Smooth muscle cell (in vitro differentiated cells): Measurements from ENCODE around the gene ZSCAN21. TPM values are rescaled to one million over a fixed set of nuclear protein-coding genes. Genes with fewer than 3 reads are reported as not detected.
A peak's percentile ranks its signal among the peaks of the same experiment; 100 is the strongest.

Source experiments
- DNase-seq: peaks from one replicate; lab custom pipeline; 2025; ENCODE audit not compliant: unreplicated experiment; lab: John Stamatoyannopoulos, UW
- H2AFZ ChIP-seq: fragments of 200-600 bp; sonication (generic); 2 replicates; pipeline ENCODE4 v1.6.0; 2016; ENCODE audit warnings: antibody characterized with exemption, low read depth, mild to moderate bottlenecking
- H3F3A ChIP-seq: fragments of 200-600 bp; sonication (generic); 2 replicates; pipeline ENCODE4 v1.6.0; 2017; ENCODE audit warnings: antibody characterized with exemption, low read depth
- H3K27ac ChIP-seq: fragments of 200-600 bp; sonication (generic); 2 replicates; pipeline ENCODE4 v1.5.1; 2016; ENCODE audit warnings: low read depth, mild to moderate bottlenecking
- H3K27me3 ChIP-seq: fragments of 200-600 bp; sonication (generic); 2 replicates; pipeline ENCODE4 v1.6.1; 2016; ENCODE audit warnings: low read depth, mild to moderate bottlenecking
- H3K36me3 ChIP-seq: fragments of 200-600 bp; sonication (generic); 2 replicates; pipeline ENCODE4 v1.5.1; 2016; ENCODE audit warnings: low read depth
- H3K4me1 ChIP-seq: fragments of 200-600 bp; sonication (generic); 2 replicates; pipeline ENCODE4 v1.5.1; 2016; ENCODE audit warnings: low read depth
- H3K4me2 ChIP-seq: fragments of 200-600 bp; sonication (generic); 2 replicates; pipeline ENCODE4 v1.6.0; 2016; ENCODE audit warnings: mild to moderate bottlenecking
- H3K4me3 ChIP-seq: fragments of 200-600 bp; sonication (generic); 2 replicates; pipeline ENCODE4 v1.5.1; 2016; ENCODE audit warnings: mild to moderate bottlenecking
- H3K79me2 ChIP-seq: fragments of 200-600 bp; sonication (generic); 2 replicates; pipeline ENCODE4 v1.6.0; 2016; ENCODE audit warnings: low read depth, mild to moderate bottlenecking
- H3K9ac ChIP-seq: fragments of 200-600 bp; sonication (generic); 2 replicates; pipeline ENCODE4 v1.6.0; 2016; ENCODE audit warnings: low read depth
- H3K9me3 ChIP-seq: fragments of 200-600 bp; sonication (generic); replicated peaks from 2 replicates; pipeline ENCODE4 v1.5.1; 2016; ENCODE audit warnings: low read depth
- H4K20me1 ChIP-seq: fragments of 200-600 bp; sonication (generic); 2 replicates; pipeline ENCODE4 v1.6.0; 2016; ENCODE audit warnings: low read depth
- WGBS: methylation state at CpG from one replicate; pipeline ENCODE4 v1.1.7; 2016; ENCODE audit warnings: low lambda C conversion rate; 5-methylcytosine and 5-hydroxymethylcytosine counted together
- polyA plus RNA-seq: library from polyadenylated mRNA; unstranded; fragments of >200 nt; fragmentation: Nextera tagmentation; extraction: Ambion mirVana; gene quantifications from 2 replicates; pipeline ENCODE4 v1.2.1, GENCODE V29; 2016
- total RNA-seq: library from RNA; depleted of rRNA; stranded (reverse); fragments of >200 nt; gene quantifications from 2 replicates; pipeline ENCODE4 v1.2.3, GENCODE V29; 2014
- TF ChIP-seq, protein P1 (sequence below): fragments of 200-600 bp; sonication (generic); IDR thresholded peaks from 2 replicates; pipeline ENCODE4 v1.5.1; 2017; ENCODE audit warnings: borderline replicate concordance, mild to moderate bottlenecking, antibody characterized with exemption; ENCODE audit not compliant: insufficient read depth, poor library complexity, severe bottlenecking

Gene ZSCAN21
- total and polyA plus RNA-seq, 2 experiments from 2014 or later: 11.3 to 15.3 TPM

DNA sequence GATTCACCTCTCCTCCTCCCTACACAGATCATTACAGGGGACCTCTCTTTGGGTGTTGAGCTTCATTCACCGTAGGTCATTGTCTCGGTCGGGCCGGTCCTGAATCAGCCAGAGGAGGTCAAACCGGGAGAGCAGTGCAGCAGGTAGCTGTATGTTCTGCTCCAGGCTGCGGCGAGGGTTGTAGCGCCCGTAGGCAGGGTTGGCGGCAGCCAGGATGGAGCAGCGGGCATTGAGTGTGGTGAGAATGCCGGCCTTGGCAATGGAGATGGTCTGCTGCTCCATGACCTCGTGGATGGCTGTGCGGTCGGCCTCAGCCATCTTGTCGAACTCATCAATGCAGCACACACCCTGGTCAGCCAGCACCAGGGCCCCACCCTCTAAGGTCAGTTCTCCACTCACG lies 46.1 kb downstream of the ZSCAN21 start:
- 95% methylated on average over 13 of the region's 17 CpGs for WGBS
- peaks cover 25% of the 10 kb centered on the region for H3K79me2 ChIP-seq
- TF ChIP-seq, protein P1, sequence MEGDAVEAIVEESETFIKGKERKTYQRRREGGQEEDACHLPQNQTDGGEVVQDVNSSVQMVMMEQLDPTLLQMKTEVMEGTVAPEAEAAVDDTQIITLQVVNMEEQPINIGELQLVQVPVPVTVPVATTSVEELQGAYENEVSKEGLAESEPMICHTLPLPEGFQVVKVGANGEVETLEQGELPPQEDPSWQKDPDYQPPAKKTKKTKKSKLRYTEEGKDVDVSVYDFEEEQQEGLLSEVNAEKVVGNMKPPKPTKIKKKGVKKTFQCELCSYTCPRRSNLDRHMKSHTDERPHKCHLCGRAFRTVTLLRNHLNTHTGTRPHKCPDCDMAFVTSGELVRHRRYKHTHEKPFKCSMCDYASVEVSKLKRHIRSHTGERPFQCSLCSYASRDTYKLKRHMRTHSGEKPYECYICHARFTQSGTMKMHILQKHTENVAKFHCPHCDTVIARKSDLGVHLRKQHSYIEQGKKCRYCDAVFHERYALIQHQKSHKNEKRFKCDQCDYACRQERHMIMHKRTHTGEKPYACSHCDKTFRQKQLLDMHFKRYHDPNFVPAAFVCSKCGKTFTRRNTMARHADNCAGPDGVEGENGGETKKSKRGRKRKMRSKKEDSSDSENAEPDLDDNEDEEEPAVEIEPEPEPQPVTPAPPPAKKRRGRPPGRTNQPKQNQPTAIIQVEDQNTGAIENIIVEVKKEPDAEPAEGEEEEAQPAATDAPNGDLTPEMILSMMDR: no peak
- H3K36me3 ChIP-seq: peaks cover 19% of the 10 kb centered on the region
- H3F3A ChIP-seq: peaks cover 26% of the 10 kb centered on the region
- H3K9ac ChIP-seq: no peak overlapping the region
- no peak overlapping the region for H3K4me2 ChIP-seq
- DNase-seq: no peak
- no peaks in the 10 kb centered on the region for H3K27me3 ChIP-seq
- no peaks in the 10 kb centered on the region for H3K9me3 ChIP-seq
- no peak overlapping the region for H2AFZ ChIP-seq
- H4K20me1 ChIP-seq: peaks cover 9% of the 10 kb centered on the region
- H3K4me3 ChIP-seq: no peak overlapping the region
- no peak overlapping the region for H3K27ac ChIP-seq
- peaks cover 15% of the 10 kb centered on the region for H3K4me1 ChIP-seq

DNA sequence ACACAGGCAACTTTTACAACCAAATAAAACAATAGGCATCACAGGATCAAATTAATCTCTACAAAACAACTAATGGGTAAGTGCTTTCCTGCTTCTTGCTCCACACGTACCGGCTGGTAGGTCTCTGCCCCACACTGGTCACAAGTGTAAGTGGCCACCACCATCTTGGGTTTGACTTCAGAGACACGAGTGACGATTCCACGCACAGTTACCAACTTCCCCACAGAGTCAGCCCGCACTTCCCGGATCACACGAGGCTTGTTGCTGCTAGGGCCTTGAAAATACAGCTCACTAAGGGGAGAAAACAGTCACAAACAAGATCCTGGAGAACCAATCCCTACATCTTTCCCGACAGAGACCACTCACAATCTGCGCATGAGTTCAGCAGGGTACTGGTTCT lies 49.3 kb downstream of the ZSCAN21 start:
- Histone ChIP-seq H3K79me2 (peaks cover 25% of the 10 kb centered on the region), H2AFZ (no peak overlapping the region), H3K4me3 (no peak overlapping the region), H3F3A (peaks cover 11% of the 10 kb centered on the region), H3K9ac (no peak overlapping the region), H4K20me1 (peaks cover 14% of the 10 kb centered on the region), H3K4me1 (peaks cover 15% of the 10 kb centered on the region), H3K36me3 (peaks cover 19% of the 10 kb centered on the region), H3K27ac (peak overlapping the region; percentile 11), H3K4me2 (no peak overlapping the region), H3K9me3 (no peaks in the 10 kb centered on the region), H3K27me3 (no peaks in the 10 kb centered on the region)
- DNase-seq: no peak
- TF ChIP-seq, protein P1: no peak
- 94% methylated on average over 10 of the region's 10 CpGs for WGBS

DNA sequence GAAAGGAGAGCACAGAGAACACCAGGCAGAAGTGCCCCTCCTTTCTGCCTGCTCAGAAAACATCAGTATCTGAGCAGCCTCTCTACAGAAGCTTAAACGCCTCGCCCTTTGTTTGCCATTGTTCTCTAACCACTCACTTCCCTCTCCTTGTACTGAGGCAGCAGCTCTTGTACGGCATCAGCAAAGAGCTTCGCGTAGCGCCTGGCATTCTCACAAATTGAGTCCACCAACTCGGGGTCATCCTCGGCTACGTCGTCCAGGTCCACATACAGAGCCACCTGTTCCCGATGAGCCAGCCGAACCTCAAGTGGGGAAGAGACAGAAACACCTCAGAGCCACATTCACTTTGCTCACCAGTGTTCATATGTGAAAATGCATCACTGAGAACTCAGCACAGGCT lies 49.9 kb downstream of the ZSCAN21 start:
- peaks cover 14% of the 10 kb centered on the region for H4K20me1 ChIP-seq
- no peak overlapping the region for H3K27ac ChIP-seq
- H3K27me3 ChIP-seq: no peaks in the 10 kb centered on the region
- H3K9ac ChIP-seq: peak overlapping the region; percentile 97
- H3K4me3 ChIP-seq: peak overlapping the region; percentile 93
- TF ChIP-seq, protein P1: no peak
- H3K4me2 ChIP-seq: peak overlapping the region; percentile 100
- H3K79me2 ChIP-seq: peaks cover 25% of the 10 kb centered on the region
- H3K36me3 ChIP-seq: peaks cover 19% of the 10 kb centered on the region
- no peak overlapping the region for H2AFZ ChIP-seq
- no peak for DNase-seq
- peaks cover 11% of the 10 kb centered on the region for H3F3A ChIP-seq
- WGBS: 92% methylated on average over 12 of the region's 12 CpGs
- H3K4me1 ChIP-seq: peaks cover 15% of the 10 kb centered on the region
- H3K9me3 ChIP-seq: no peaks in the 10 kb centered on the region

DNA sequence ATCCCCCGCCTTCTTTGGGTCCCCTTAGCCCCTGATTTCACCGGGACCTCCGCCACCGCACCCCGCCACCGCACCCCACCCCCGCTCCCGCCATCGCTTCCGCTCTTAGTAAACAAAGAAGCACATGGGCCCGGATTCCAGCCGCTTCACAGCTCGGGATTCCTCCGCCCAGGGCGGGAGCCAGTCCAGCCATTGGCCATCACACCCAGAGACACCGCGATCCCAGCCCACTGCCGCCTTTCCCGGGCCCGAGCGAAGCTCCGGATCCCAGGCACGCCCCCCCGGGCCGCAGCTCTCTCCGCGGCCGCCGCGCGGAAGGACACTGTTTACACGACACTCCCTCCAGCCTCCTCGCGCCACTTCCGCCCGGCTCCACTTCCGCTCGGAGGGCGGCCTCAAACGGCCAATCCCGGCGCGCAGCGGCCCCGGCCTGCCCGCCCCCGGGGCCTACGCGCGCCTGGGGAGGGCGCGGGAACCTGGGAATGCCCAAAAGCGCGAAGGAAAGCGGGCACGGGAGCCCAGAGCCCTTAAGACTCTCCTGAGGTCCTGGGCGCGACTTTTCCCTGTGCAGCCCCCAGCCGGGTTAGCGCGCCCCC lies 50.9 kb downstream of the ZSCAN21 start:
- Histone ChIP-seq H3K4me2 (peak overlapping the region; percentile 100), H4K20me1 (peaks cover 14% of the 10 kb centered on the region), H2AFZ (no peak overlapping the region), H3K36me3 (peaks cover 19% of the 10 kb centered on the region), H3K9me3 (no peaks in the 10 kb centered on the region), H3K4me3 (peak overlapping the region; percentile 93), H3K9ac (peak overlapping the region; percentile 97), H3K27me3 (no peaks in the 10 kb centered on the region), H3K4me1 (peaks cover 15% of the 10 kb centered on the region), H3K27ac (peak overlapping the region; percentile 99), H3K79me2 (peaks cover 25% of the 10 kb centered on the region), H3F3A (peaks cover 11% of the 10 kb centered on the region)
- WGBS: 1% methylated on average over 57 of the region's 61 CpGs
- DNase-seq: peak; percentile 86
- TF ChIP-seq, protein P1: no peak
